Kidney epithelial cell (primary cell): ENCODE measurements around the gene BCAT1. TPM values are rescaled to one million over a fixed set of nuclear protein-coding genes. Genes with fewer than 3 reads are reported as not detected.

Source experiments
- DNase-seq: peaks from one replicate; pipeline ENCODE4 v3.0.0-alpha.2; 2010; ENCODE audit warnings: low read depth
- H3K27me3 ChIP-seq: 2 replicates; pipeline ENCODE4 v1.6.0; 2011; ENCODE audit warnings: low read length; ENCODE audit not compliant: control insufficient read depth, insufficient read depth
- H3K36me3 ChIP-seq: 2 replicates; pipeline ENCODE4 v1.5.1; 2011; ENCODE audit warnings: low read length; ENCODE audit not compliant: control insufficient read depth, insufficient read depth
- H3K4me3 ChIP-seq: 2 replicates; pipeline ENCODE4 v1.5.1; 2011; ENCODE audit warnings: low read depth, mild to moderate bottlenecking, control low read depth, low read length
- total RNA-seq: library from RNA; depleted of rRNA; stranded (reverse); fragments of >200 nt; gene quantifications from 2 replicates; pipeline ENCODE4 v1.2.3, GENCODE V29; 2015
- TF ChIP-seq, protein P1 (sequence below): IDR thresholded peaks from 2 replicates; pipeline ENCODE4 v1.5.1; 2011; ENCODE audit warnings: mild to moderate bottlenecking, moderate library complexity, low read length, control low read depth, inconsistent platforms; ENCODE audit not compliant: insufficient read depth, poor library complexity, severe bottlenecking

BCAT1 gene
- total RNA-seq, 1 donor from 2014 or later = 103 TPM

DNA sequence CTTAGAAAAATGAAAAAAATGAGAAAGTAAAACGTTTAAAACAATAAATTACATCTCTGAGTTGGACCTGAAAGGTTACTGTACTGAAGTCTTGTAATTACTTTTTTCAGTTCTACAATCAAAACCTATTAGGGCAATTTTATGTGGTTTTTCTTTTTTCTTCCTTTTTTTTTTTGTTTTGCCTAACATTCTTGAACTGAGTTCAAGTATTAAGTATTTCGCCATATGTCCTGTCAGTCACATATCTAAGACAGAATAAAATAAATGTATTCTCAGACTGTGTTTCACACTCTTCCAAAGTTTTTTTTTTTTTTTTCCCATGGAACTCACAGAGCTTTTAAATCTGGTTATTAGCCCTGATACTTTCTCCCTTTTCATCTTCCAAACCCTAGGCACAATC, 172.0 kb downstream of the BCAT1 start:
- Histone ChIP-seq H3K27me3 (no peaks in the 10 kb centered on the region), H3K36me3 (no peaks in the 10 kb centered on the region), H3K4me3 (no peak overlapping the region)
- TF ChIP-seq, protein P1, sequence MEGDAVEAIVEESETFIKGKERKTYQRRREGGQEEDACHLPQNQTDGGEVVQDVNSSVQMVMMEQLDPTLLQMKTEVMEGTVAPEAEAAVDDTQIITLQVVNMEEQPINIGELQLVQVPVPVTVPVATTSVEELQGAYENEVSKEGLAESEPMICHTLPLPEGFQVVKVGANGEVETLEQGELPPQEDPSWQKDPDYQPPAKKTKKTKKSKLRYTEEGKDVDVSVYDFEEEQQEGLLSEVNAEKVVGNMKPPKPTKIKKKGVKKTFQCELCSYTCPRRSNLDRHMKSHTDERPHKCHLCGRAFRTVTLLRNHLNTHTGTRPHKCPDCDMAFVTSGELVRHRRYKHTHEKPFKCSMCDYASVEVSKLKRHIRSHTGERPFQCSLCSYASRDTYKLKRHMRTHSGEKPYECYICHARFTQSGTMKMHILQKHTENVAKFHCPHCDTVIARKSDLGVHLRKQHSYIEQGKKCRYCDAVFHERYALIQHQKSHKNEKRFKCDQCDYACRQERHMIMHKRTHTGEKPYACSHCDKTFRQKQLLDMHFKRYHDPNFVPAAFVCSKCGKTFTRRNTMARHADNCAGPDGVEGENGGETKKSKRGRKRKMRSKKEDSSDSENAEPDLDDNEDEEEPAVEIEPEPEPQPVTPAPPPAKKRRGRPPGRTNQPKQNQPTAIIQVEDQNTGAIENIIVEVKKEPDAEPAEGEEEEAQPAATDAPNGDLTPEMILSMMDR = no peak
- no peak for DNase-seq

DNA sequence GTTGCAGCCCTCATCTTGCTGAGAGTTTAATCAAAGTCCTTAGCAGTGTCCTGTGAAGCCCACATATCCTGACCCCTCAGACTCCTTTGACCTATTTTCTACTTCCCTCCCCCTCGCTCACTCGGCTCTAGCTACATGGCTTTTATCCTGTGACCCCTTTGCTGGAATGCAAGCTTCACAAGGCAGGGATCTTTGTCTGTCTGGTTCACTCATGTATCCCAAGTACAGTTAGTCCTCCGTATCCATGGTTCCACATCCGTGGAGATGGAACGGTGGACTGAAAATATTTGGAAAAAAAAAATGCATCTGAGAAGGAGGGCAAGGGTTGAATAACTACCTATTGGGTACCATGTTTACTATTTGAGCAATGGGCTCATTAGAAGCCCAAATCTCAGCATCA, 173.8 kb downstream of the BCAT1 start:
- TF ChIP-seq, protein P1 = no peak
- H3K27me3 ChIP-seq = no peaks in the 10 kb centered on the region
- no peak overlapping the region for H3K4me3 ChIP-seq
- H3K36me3 ChIP-seq = no peaks in the 10 kb centered on the region
- no peak for DNase-seq

DNA sequence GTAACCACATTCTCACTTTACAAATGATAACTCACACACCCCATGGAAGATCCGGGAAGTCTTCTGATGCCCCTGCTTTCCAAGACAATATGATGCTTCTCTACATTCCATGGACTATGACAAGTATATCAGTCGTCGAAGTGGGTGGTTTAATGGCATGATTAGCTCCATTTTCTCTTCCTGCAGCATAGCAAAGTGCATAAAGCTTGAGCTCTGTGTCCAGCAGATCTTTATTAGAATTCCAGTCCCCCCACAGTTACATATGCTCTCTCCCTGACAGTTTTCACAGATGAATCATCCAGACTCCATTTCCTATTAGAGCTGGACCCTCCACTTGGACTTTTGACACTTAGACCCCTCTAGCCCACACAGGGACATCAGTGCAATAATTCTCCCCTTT, 174.9 kb downstream of the BCAT1 start:
- Histone ChIP-seq H3K27me3 (no peaks in the 10 kb centered on the region), H3K4me3 (no peak overlapping the region), H3K36me3 (no peaks in the 10 kb centered on the region)
- DNase-seq = no peak
- TF ChIP-seq, protein P1 = no peak

DNA sequence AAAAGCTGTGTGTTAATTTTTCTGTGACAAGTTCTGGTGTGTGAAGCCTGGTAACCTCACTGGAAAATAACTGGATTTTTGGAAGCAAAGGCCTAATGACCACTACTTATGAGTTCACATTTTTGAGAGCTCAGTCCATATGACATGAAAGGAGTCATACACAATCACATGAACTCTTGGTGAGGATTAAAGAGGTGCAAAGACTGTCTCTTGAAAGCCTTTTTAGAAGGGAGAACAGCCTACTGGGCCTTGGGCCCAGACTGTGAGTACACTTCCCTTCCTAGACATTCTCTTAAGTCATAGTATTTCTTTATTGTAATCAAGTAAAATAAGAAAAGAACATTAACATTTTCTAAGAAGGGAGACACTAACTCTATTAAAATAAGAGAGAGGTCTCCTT, 176.1 kb downstream of the BCAT1 start:
- TF ChIP-seq, protein P1 = no peak

DNA sequence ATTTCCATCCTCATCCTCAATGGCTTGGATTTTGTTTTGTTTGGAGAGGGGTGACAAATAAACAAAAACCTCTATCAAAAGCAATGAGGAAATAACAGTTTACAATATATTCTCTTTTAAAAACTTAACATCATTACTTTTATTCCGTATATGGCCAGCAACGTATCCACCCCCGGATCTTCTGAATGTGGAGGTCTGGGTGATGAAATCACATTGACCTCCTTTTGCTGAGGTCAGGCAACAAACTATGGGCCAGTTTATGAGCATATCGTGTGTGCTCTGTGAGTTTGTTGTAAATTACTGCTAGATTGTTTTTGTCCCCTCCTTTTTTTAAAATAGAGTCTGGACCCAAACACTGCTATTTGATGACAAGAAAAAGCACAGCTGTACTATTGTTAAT, 178.1 kb downstream of the BCAT1 start:
- DNase-seq = no peak
- Histone ChIP-seq H3K36me3 (no peaks in the 10 kb centered on the region), H3K4me3 (no peak overlapping the region), H3K27me3 (no peaks in the 10 kb centered on the region)
- TF ChIP-seq, protein P1 = no peak

More for the DNA sequence above, 176.1 kb downstream of the BCAT1 start:
- Histone ChIP-seq H3K36me3 (no peaks in the 10 kb centered on the region), H3K4me3 (no peak overlapping the region), H3K27me3 (no peaks in the 10 kb centered on the region)
- DNase-seq = no peak

DNA sequence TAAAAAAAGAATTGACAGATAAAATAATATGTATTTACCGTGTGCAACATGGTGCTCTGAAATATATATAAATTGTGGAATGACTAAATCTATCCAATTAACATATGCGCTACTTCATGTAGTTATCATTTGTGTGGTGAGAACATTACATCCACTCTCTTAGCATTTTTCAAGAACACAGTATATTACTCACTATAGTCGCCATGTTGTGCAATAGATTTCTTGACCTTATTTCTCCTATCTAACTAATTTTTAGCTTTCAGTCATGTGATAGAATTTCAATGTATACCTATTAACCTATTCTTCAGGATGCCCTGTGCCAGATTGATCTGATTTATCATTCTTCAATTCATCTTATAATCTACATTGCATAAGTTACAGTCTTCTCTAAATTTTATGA, 178.6 kb downstream of the BCAT1 start:
- TF ChIP-seq, protein P1 = no peak
- no peaks in the 10 kb centered on the region for H3K27me3 ChIP-seq
- H3K36me3 ChIP-seq = no peaks in the 10 kb centered on the region
- H3K4me3 ChIP-seq = no peak overlapping the region
- no peak for DNase-seq
